B cell (primary cell): ENCODE results near the gene MYH7B.

ENCODE experiments used
- CTCF ChIP-seq: fragments of 200-600 bp; IDR thresholded peaks from one replicate; pipeline ENCODE4 v1.8.0; 2022; ENCODE audit warnings: antibody characterized with exemption, mild to moderate bottlenecking
- EZH2 ChIP-seq: IDR thresholded peaks from 2 replicates; pipeline ENCODE4 v1.6.1; 2012; ENCODE audit warnings: borderline replicate concordance, low read depth, mild to moderate bottlenecking, moderate library complexity, low read length; ENCODE audit not compliant: insufficient read depth, poor library complexity, severe bottlenecking

- no peak for TF ChIP-seq CTCF
- TF ChIP-seq EZH2: no peak
These were observed 27.3 kb upstream of the MYH7B start for GRCh38 chr20:34928411-34928810.
